GM18526 (cell line): Measurements from ENCODE around the gene TALDO1.

Experiments
- POLR2A ChIP-seq: IDR thresholded peaks from 3 replicates; pipeline ENCODE4 v1.6.1; 2011; ENCODE audit not compliant: insufficient read length; ENCODE audit errors: extremely low read depth

The TALDO1 gene

DNA sequence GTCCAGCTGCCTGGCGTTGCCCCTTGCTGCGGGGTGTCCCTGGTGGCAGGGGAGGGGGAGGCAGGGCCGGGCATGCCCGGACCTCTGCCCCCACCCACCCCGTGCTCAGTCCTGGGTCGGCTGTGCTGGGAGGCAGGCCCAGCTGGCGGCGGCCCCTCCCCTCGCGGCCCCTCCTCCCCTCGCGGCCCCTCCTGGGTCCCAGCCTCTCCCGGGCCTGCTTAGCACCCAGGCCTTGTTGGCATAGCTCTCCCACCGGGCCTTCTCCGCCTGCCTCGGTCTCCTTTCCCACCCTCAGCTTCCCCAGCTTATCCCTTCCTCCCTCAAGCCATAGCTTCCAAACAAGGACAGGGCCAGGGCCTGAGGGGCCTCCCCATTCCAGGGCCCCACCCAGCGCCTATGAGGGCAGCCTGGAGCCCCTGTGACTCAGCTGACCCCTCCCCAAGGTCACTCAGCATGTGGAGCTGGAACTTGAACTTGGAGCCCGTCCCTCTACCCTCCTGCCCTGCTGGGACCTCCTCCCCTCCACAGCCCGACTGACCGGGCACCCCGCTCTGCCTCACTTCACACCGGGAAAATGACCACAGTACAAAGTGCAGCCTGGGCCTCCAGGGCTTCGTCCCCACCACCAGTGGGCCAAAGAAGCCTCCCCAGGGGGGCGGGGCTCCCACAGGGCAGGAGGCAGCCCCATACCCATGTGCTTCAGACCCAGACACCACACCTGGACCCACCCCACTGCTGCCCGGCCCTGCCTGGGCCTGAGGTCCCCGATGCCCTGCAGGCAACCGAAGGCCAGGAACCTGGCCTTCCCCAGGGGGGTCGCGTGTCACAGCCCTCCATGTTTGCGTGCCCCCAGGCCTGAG lies 40.1 kb upstream of the TALDO1 start:
- no peak for TF ChIP-seq POLR2A

DNA sequence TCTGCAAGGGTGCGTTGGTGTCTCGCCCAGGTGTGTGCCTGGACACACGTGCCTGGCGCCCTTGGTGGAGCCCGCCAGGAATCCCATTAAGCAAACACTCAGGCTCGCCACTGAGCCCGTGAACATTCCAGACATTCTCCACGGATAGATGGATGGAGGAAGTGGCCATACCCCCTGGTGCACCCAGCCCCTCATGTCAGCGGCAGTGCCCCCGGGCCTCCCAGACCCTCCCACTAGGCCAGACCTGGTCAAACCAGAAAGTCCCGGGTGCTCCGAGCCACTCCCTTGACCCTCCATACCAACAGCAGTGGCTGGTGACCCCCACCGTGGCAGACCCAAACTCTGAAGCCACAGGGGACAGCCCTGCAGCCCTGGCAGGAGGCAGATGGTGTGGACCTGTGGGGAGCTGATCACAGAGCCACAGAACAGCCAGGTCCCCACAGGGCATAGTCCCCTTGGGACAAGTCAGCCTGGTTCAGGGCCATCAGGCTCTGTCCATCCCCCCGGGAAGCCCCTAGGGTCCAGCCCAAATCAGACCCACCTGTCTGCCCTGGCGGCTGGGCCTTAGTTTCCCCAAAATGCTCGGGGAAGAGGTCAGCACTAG lies 39.3 kb upstream of the TALDO1 start:
- TF ChIP-seq POLR2A: no peak

- no peak for TF ChIP-seq POLR2A
These were observed 38.8 kb upstream of the TALDO1 start for GRCh38 chr11:708511-708910.

GRCh38 chr11:709109-709997 lies 37.9 kb upstream of the TALDO1 start:
- TF ChIP-seq POLR2A: no peak

DNA sequence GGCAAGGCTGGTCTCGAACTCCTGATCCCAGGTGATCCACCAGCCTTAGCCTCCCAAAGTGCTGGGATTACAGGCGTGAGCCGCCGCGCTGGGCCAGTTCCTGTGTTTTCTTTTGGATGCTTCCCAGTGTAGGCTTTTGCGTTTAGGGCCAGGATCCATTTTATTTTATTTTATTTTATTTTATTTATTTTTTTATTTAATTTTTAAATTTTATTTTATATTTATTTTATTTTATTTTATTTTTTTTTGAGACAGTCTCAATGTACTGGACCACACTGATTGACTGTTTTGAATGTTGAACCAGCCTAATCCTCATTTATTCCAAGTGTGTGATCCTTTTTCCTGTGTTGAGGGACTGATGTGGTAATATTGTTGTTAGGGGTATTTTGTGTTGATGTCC lies 32.8 kb upstream of the TALDO1 start:
- TF ChIP-seq POLR2A: no peak

DNA sequence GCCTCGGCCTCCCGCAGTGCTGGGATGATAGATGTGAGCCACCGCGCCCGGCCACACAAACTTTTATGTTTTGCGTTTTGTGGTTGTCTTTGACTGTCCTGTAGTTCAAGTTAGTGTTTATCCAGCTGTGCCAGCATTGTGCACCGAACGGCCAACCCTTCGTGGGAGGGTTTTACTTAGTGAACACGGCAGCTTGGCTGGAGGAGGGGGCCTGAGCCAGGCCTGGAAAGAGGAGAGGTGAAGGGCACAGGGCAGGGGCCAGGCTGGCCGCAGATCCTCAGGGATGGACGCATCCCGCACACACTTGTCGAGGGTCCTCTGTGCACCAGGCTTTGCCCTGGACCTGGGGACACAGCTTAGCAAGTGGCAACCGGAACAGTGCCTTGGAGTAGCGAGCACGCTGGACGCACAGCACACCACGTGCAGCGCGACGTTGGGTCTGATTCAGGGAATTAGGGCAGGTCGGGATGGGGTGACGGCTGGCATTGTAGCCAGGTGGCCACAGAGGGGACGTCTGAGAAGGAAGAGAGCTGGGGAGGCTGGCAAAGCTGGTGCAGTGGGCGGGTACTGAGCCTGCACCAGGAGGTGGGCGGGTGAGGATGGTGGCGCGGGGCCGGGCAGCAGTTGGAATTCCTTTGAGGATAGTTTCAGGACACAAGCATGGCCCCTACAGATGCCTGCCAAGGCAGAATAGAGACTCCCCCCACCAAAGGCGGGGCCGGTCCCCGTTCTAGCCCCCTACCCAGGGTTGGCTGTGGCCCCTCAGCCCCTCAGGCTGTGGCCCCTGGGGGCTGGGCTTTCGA lies 27.8 kb upstream of the TALDO1 start:
- TF ChIP-seq POLR2A: no peak

GRCh38 chr11:720017-720641 lies 27.1 kb upstream of the TALDO1 start:
- TF ChIP-seq POLR2A: no peak

DNA sequence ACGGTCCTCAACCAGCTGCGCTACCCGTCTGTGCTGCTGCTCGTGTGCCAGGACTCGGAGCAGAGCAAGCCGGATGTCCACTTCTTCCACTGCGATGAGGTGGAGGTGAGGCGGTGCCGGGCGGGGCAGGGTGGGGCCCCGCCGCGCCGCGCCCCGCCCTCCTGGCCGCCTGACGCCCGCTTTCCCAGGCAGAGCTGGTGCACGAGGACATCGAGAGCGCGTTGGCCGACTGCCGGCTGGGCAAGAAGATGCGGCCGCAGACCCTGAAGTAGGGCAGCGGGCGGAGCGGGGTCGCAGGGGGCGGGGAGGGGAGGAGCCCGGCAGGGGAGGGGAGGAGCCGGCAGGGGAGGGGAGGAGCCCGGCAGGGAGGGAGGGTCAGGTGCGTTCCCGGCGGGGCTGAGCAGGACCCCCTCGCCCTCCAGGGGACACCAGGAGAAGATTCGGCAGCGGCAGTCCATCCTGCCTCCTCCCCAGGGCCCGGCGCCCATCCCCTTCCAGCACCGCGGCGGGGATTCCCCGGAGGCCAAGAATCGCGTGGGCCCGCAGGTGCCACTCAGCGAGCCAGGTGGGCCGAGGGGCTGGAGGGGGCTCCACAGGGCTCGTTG lies 26.5 kb upstream of the TALDO1 start:
- no peak for TF ChIP-seq POLR2A

DNA sequence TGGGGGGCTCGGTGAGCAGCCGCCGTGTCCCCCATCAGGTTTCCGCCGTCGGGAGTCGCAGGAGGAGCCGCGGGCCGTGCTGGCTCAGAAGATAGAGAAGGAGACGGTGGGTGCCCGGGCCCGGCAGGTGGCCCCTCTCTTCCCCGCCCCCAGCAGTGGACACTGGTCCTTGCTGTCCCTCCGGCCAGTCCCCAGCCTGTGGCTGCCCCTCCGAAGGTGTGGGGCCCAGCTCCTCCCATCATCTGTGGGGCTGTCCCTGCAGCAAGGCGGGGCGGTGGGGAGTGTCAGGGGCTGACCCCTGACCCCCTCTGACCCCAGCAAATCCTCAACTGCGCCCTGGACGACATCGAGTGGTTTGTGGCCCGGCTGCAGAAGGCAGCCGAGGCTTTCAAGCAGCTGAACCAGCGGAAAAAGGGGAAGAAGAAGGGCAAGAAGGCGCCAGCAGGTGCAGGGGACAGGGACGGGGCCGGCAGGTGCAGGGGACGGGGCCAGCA lies 26.0 kb upstream of the TALDO1 start:
- no peak for TF ChIP-seq POLR2A

DNA sequence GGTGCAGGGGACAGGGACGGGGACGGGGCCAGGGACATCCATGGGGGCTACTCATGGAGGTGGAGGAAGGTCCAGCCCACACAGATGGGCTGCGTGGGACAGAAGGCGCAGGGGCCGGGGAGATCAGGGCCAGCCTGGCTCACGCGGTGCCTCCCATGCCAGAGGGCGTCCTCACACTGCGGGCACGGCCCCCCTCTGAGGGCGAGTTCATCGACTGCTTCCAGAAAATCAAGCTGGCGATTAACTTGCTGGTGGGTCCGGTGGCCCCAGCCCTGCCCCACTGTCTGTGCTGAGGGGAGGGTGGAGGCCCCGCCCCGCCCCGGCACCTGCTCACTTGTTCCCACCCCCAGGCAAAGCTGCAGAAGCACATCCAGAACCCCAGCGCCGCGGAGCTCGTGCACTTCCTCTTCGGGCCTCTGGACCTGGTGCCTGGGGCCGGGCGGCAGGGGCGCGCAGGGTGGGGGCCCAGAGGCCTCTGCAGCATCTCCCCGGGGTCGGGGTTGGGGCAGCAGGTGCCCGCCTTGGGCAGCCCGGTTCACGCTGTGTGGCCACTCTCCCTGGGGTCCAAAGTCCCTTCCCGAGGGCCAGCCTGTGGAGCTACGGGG lies 25.4 kb upstream of the TALDO1 start:
- TF ChIP-seq POLR2A: no peak

GRCh38 chr11:722346-722811 lies 24.9 kb upstream of the TALDO1 start:
- no peak for TF ChIP-seq POLR2A

GRCh38 chr11:723120-723883 lies 24.0 kb upstream of the TALDO1 start:
- no peak for TF ChIP-seq POLR2A
